Erythroblast (primary cell): ENCODE data around the gene OBSL1.

Experiments used
- DNase-seq, 2 experiments: peaks; one replicate each; lab custom pipeline; 2025; lab: John Stamatoyannopoulos, UW
- GATA1 ChIP-seq: IDR thresholded peaks from 2 replicates; pipeline ENCODE4 v1.6.1; 2011; ENCODE audit warnings: low read depth, mild to moderate bottlenecking, control low read depth, low read length, moderate library complexity
- POLR2A ChIP-seq: IDR thresholded peaks from 2 replicates; pipeline ENCODE4 v1.6.1; 2011; ENCODE audit warnings: mild to moderate bottlenecking, low read length

Gene OBSL1

DNA sequence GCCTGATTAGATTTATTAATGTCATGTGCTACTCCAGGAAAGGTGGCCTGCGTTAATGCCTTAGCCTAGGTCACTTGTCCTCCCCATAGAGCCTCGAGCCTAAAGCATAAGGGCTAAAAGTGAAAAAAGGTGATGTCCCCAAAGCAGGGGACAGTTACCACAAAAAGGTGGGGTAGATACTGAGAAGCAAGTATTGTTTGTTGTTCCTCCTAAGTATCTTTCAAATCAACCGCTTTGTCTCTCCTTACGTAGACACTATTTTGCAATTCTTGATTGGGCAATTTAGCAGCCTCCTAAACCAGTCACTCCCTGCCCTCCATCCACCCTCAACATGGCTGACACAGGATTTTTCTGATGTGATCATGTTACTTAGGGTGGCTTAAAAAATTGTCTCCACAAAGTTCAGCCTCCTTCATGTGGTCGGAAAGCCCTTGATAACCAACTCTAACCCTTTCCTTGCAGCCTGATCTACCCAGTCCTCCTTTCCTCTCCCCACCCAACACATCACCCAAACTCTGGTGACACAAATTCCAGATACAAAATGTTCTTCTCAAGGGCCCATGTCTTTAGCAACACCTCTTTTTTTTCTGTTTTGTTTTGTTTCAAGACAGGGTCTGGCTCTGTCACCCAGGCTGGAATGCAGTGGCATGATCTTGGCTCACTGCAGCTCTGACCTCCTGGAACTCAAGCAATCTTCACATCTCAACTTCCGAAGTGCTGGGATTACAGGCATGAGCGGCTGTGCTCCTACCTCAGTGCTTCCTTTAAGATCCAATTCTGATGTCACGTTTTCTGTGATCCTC, 7.7 kb upstream of the OBSL1 start:
- DNase-seq = peak in 1 of 2 experiments; percentile 5
- no peak for TF ChIP-seq POLR2A
- no peak for TF ChIP-seq GATA1

DNA sequence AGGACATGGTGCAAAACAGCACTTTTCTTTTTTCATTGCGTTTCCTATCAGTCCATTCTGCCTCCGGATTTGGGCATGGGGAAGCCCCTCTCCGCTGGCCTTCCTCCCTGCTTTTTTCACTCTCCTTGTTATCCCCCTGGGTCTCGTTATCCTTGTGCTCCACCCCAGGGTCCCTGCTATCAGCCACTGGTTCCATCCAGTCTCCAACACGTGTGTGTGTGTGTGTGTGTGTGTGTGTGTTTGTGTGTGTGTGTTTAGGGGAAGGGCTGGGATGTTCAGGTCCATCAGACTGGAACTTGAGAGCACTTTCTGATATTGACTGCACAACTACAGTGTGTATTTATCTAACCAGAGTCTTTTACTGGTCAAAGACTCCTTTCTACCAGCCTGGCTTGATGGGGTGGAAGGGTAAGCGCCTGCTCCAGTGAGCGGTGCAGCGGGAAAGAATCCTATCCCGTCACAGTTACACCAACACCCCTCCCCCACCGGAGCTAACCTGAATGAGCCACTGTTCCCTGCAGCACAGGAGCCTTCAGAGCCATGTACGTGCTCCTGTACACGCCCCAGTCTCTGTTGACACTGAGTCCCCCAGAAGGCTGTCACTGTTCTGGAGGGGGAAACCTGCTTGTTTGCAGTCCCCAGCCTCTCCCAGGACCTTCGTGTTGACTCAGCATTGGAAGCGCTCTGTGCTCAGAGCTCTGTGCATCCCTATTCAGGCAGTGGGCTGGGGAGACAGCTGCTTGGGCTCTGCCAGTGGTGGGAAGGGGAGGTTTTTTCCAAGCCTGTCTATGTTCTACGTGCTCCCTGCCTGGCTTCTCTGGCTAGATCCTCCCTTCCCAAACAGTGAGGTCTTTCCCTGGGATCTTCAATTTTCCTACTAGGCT, 5.4 kb upstream of the OBSL1 start:
- TF ChIP-seq POLR2A (no peak), GATA1 (no peak)
- DNase-seq = no peak

DNA sequence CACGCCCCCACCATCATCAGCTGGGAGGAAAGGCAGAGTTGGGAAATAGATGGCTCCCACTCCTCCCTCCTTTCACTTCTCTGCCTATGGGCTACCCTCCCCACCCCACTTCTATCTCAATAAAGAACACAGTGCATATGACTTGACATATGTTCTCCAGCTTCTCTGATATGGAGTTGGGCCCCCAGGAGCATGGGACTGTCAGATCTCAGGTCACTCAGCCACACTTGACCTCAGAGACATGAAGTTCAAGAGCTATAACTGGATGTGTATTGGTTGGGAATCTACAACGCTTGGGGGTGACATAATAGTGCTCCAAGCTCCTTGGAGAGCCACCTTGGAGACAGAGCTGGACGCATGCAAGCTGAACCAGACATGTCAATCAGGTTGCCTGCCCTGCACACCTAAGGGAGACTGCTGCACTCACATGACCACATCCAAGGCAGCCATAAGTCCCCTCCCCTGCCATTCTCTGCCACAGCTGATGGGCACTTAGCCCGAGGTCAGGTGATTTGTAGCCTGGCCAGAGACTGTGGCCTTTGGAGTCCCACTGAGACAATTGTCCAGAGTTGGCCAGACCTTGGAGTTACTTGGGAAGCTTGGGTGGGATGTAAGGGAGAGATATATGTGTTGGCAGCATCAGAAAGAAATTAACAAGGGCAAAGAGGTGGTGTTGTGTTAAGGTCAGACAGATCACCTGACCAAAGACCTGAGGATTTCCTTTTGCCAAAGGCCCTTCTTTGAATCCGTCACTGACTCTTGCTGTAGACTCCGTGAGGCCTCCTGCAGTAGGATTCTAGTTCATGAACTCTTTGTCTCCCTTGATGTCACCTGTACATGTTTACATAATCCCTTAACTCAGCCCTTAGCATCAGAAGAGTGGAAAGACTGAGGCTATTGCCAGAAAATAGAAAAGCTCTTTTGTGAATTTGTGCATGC, 4.5 kb upstream of the OBSL1 start:
- no peak for TF ChIP-seq GATA1
- no peak for TF ChIP-seq POLR2A
- peak; percentile 46 to 73 for DNase-seq

GRCh38 chr2:219574484-219575311, 3.4 kb upstream of the OBSL1 start:
- DNase-seq = no peak
- TF ChIP-seq POLR2A = no peak
- TF ChIP-seq GATA1 = no peak

DNA sequence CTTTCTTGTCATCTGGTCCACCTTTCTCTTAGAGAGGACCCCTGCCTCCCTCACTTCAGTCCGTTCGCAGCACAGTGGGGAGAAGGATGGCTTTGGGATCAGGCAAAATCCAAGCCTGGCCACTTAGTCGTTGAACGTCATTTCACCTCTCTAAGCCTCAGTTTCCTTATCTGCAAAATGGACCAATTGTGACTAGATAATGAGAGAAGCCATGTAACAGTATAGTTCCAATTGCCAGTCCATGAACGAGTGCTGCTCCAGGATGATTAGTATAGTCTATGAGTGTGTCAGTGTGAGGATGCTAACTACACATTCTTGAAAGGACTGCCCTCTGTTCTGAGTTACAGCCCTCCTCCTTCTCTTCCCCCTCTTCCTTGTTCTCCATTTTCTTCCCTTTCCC, 1.8 kb upstream of the OBSL1 start:
- TF ChIP-seq POLR2A = no peak
- TF ChIP-seq GATA1 = no peak
- no peak for DNase-seq

DNA sequence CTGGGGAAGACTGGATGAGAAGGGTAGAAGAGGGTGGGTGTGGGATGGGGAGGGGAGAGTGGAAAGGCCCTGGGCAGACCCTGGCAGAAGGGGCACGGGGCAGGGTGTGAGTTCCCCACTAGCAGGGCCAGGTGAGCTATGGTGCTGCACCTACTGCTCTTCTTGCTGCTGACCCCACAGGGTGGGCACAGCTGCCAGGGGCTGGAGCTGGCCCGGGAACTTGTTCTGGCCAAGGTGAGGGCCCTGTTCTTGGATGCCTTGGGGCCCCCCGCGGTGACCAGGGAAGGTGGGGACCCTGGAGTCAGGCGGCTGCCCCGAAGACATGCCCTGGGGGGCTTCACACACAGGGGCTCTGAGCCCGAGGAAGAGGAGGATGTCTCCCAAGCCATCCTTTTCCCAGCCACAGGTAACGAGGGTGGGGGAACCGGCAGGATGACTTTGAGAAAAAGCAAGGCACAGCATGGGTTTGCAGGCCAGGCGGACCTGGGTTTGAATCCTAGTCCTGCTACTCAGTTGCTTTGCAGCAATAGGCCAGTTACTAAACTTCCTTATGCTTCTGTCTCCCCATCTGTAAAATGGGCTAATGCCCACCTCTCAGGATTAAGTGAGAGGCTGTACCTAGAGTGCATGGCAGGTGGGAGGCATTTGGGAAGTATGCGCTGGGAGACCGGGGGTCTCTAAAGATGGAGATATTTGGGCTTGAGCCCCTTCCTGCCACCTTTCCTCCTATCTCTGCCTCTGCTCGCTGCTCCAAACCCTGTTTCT, 1.1 kb upstream of the OBSL1 start, which contains the start of gene INHA:
INHA (plus strand) TSS at position 74 of the 765 bp plus-strand sequence; CDS start at position 139, 65 bp downstream.
- no peak for DNase-seq
- TF ChIP-seq POLR2A = no peak
- no peak for TF ChIP-seq GATA1

DNA sequence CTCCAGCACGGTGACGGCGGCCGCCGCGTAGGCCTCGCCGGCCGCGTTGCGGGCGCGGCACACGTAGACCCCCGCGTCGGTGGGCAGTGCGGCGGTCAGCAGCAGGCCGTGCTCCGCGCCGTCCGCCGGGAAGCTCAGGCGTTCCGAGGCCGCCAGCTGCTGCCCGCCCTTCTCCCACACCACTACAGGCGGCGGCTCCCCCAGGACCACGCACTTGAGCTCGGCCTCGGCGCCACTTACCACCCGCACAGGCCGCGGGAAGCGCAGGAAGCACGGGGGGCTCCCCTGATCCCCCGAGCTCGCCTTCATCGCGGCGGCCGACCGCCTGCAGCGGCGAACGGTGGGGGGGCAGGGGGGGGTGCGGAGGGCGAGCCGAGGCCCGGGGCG, 422 bp downstream of the OBSL1 start:
- no peak for TF ChIP-seq POLR2A
- TF ChIP-seq GATA1 = no peak
- DNase-seq = peak; percentile 42 to 48

DNA sequence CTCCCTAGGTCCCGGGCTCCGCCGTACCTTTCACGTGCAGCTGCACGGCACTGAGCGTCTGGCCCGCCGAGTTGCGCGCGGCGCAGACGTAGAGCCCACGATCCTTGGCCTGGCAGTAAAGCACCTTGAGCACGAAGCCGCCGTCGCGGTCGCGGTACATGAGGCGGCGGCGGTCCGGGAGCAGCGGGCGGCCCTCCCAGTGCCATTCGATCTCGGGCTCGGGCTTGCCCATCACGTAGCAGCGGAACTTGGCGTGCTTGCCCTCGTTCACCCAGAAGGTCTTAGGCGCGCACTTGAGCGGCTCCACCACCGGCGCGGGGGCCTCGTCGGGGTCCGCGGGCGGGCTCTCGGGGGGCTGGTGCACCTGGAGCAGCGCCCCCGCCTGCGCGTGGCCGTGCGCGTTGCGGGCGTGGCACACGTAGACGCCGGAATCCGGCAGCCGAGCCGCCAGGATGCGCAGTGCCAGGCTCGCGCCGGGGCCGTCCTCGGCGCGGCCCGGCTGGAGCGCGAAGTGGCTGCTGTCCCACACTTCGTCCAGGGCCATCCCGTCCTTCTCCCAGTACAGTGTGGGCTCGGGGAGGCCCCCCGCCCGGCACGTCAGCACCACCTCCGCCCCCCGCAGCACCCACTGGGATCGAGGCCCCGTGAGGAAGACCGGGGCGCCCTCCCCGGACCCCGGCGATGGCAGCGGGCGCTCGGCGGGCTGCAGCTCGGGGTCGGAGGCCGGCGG, 980 bp downstream of the OBSL1 start:
- TF ChIP-seq POLR2A (no peak), GATA1 (no peak)
- DNase-seq = peak; percentile 42 to 43

DNA sequence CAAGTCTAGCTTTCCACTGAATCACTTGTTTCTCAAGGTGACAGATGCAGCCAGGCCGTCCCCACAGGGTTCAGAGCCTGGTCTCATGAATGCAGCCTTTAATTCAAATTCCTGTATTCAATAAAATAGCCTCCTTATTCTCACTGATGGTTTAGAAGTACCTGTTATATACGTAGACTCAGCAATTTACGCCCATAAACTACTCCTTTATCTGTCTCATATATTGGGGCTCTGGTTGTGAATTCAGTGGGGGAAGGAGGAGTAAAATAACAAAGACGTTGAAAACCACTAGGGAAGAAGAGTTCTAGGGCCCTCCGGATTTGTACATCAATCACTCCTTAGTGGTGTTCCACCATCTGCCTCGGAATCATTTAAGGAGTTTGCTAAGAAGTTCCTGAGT, 1.7 kb downstream of the OBSL1 start:
- TF ChIP-seq POLR2A (no peak), GATA1 (no peak)

GRCh38 chr2:219569041-219569440, 2.3 kb downstream of the OBSL1 start:
- TF ChIP-seq POLR2A = no peak
- TF ChIP-seq GATA1 = no peak
- DNase-seq = no peak

More for the DNA sequence above, 1.7 kb downstream of the OBSL1 start:
- DNase-seq = no peak

DNA sequence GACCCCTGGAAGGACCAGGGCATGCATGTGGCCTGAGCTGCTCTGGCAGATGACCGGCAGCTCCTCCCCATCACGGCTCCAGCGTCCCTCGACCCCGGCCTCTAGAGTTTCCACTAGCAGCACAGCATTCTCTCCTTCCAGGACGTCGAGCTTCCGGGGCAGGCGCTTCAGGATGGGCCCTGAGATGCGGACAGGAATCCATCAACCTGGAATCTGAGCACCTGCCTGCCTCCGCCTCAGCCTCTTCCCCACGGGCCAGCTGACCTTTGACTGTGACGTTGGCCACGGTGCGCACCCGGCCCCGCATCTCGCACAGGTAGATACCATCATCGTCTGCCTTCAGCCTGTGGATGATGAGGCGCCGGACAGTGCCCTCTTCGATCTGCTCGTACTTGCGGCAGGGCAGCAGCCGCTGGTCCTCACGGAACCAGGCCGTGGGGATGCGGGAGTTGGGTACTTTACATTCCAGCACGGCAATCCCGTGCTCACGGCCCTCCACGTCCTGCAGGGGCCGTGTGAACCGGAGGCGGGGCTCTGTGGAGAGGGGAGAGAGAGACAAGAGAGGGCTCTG, 3.5 kb downstream of the OBSL1 start:
- DNase-seq = no peak
- TF ChIP-seq GATA1 (no peak), POLR2A (no peak)
